Transverse colon (tissue), 4 donors: ENCODE data around the gene FAM9C. TPM values are rescaled to one million over a fixed set of nuclear protein-coding genes. Genes with fewer than 3 reads are reported as not detected.
"Not testable (repeated sequence)": the region's sequence is repeated elsewhere in the genome, so short reads cannot be mapped to it uniquely, and the experiment has no call there.

Experiments
- DNase-seq: peaks from one replicate; pipeline ENCODE4 v3.0.0-alpha.2; 2019
- H3K27ac ChIP-seq, 4 donors: fragments of 200-600 bp; sonication (generic); 2 replicates each; pipeline ENCODE4 v1.5.1; 2016 to 2018; ENCODE audit warnings: inconsistent platforms in 4 of 4
- H3K27me3 ChIP-seq: fragments of 200-600 bp; sonication (generic); 2 replicates; pipeline ENCODE4 v1.5.1; 2017; ENCODE audit warnings: inconsistent platforms
- H3K36me3 ChIP-seq, 4 donors: fragments of 200-600 bp; sonication (generic); 2 replicates each; pipeline ENCODE4 v1.5.1; 2017 to 2019; ENCODE audit warnings: inconsistent platforms in 4 of 4
- H3K4me1 ChIP-seq, 4 donors: fragments of 200-600 bp; sonication (generic); 2 replicates each; pipeline ENCODE4 v1.5.1; 2017 to 2020; ENCODE audit warnings: inconsistent platforms in 4 of 4
- H3K4me3 ChIP-seq, 4 donors: fragments of 200-600 bp; sonication (generic); 1 replicate in 1 of 4; 2 replicates in 3 of 4; pipeline versions ENCODE4 v1.5.1 to v1.6.1; 2017 to 2019; ENCODE audit warnings: inconsistent platforms in 4 of 4
- H3K9me3 ChIP-seq, 2 donors: fragments of 200-600 bp; sonication (generic); 2 replicates each; pipeline ENCODE4 v1.5.1; 2017 to 2019; ENCODE audit warnings: inconsistent platforms in 2 of 2
- CTCF ChIP-seq, 5 experiments: fragments of 200-600 bp in 3 of 5; fragments of 450-650 bp in 2 of 5; sonication (generic) in 3 of 5; IDR thresholded peaks; 1 replicate in 2 of 5; 2 replicates in 3 of 5; pipeline ENCODE4 v1.5.1; 2016 to 2017; ENCODE audit warnings: antibody characterized with exemption in 5 of 5, inconsistent platforms in 3 of 5, mild to moderate bottlenecking in 2 of 5, moderate library complexity in 1 of 5
- EP300 ChIP-seq: sonication (generic); formaldehyde crosslinking; IDR thresholded peaks from one replicate; pipeline ENCODE4 v1.6.1; 2017; ENCODE audit warnings: antibody characterized with exemption, low read depth
- POLR2A ChIP-seq: fragments of 450-650 bp; IDR thresholded peaks from one replicate; pipeline ENCODE4 v1.6.1; 2016; ENCODE audit warnings: antibody characterized with exemption, mild to moderate bottlenecking, moderate library complexity
- POLR2AphosphoS5 ChIP-seq, 3 donors: sonication (generic); formaldehyde crosslinking; IDR thresholded peaks; one replicate each; pipeline ENCODE4 v1.6.1; 2016; ENCODE audit warnings: antibody characterized with exemption in 3 of 3
- WGBS, 2 donors: methylation state at CpG; one replicate each; pipeline ENCODE4 v1.1.5; 2018; ENCODE audit warnings: low coverage in 1 of 2; 5-methylcytosine and 5-hydroxymethylcytosine counted together
- in situ Hi-C, 4 donors: fragments of 200-750 bp; cut with MboI; loops; one replicate each; pipeline versions ENCODE4 v1.15.0 to v1.15.1; 2017; ENCODE audit warnings: low sequenced_read_pairs in 3 of 4, low pct_ligation_motif_present in 1 of 4, low pct_unique_long_range_greater_than_20kb in 1 of 4
- intact Hi-C: fragments of 100-400 bp; cut with DNase I; formaldehyde crosslinking; loops from one replicate; pipeline ENCODE4 v1.15.1; 2023; ENCODE audit warnings: low total_unique reads
- total RNA-seq, 4 donors: library from RNA; depleted of rRNA; stranded (reverse); fragments of >200 nt; gene quantifications; one replicate each; pipeline ENCODE4 v1.1.0, GENCODE V29; 2016

FAM9C gene
- total RNA-seq, 4 donors from 2014 or later = 0.14 to 0.64 TPM; not detected in 2

- in situ Hi-C loops (no loop called here), intact Hi-C loops (no loop called here)
- TF ChIP-seq CTCF (IDR thresholded peaks at IDR 0.05) = no peak
- TF ChIP-seq EP300 = no peak
- no peak for TF ChIP-seq POLR2A
- TF ChIP-seq POLR2AphosphoS5 (IDR thresholded peaks at IDR 0.05) = no peak
- H3K27ac ChIP-seq = peak overlapping the region in 1 of 4 donors; percentile 64
- WGBS, 2 donors = 50% methylated on average over 2 of the region's 2 CpGs; no CpG with 5 or more reads in 1 of the 2 donors
- peaks cover 0 to 20% (median 2%) of the 10 kb centered on the region in 4 donors for H3K4me1 ChIP-seq
- no peak for DNase-seq
- H3K9me3 ChIP-seq = no peaks in the 10 kb centered on the region
- H3K36me3 ChIP-seq = no peaks in the 10 kb centered on the region
- H3K4me3 ChIP-seq = no peak overlapping the region
- no peaks in the 10 kb centered on the region for H3K27me3 ChIP-seq
Measured at GRCh38 chrX:13022926-13023325, 21.5 kb downstream of the FAM9C start.

- H3K27me3 ChIP-seq, DNase-seq, H3K36me3 ChIP-seq, intact Hi-C loops, in situ Hi-C loops, H3K4me3 ChIP-seq, H3K27ac ChIP-seq, H3K9me3 ChIP-seq: not testable (repeated sequence)
- peaks cover 0 to 14% (median 4%) of the 10 kb centered on the region in 4 donors for H3K4me1 ChIP-seq
- 75 to 87% methylated on average over 4 to 6 of the region's 6 CpGs for WGBS, 2 donors
Measured at GRCh38 chrX:13016731-13017130, 27.7 kb downstream of the FAM9C start.

GRCh38 chrX:13015536-13016236 lies 28.7 kb downstream of the FAM9C start:
- H3K9me3 ChIP-seq = no peaks in the 10 kb centered on the region
- intact Hi-C loops = loop anchor here (2.0 kb wide), 1 partner anchor 53 kb away; no protein-coding TSS in a partner anchor
- DNase-seq = no peak
- in situ Hi-C loops = no loop called here
- H3K36me3 ChIP-seq = no peaks in the 10 kb centered on the region
- no peak overlapping the region for H3K27ac ChIP-seq
- H3K27me3 ChIP-seq = no peaks in the 10 kb centered on the region
- 73 to 100% methylated on average over 1 to 3 of the region's 3 CpGs for WGBS, 2 donors
- H3K4me1 ChIP-seq = peaks cover 0 to 14% (median 4%) of the 10 kb centered on the region in 4 donors
- no peak overlapping the region for H3K4me3 ChIP-seq
- TF ChIP-seq EP300 (no peak), POLR2A (no peak), CTCF (IDR thresholded peaks at IDR 0.05) (no peak), POLR2AphosphoS5 (IDR thresholded peaks at IDR 0.05) (no peak)

GRCh38 chrX:13014111-13015096 lies 30.0 kb downstream of the FAM9C start:
- Histone ChIP-seq H3K27me3 (no peaks in the 10 kb centered on the region), H3K4me3 (no peak overlapping the region), H3K9me3 (no peaks in the 10 kb centered on the region), H3K27ac (peak overlapping the region; percentile 35 to 81 (median 68)), H3K4me1 (peaks cover 0 to 14% (median 4%) of the 10 kb centered on the region in 4 donors), H3K36me3 (no peaks in the 10 kb centered on the region)
- 56 to 80% methylated on average over 1 to 7 of the region's 7 CpGs for WGBS, 2 donors
- in situ Hi-C loops (no loop called here), intact Hi-C loops (loop anchor here (2.0 kb wide), 1 partner anchor 54 kb away; no protein-coding TSS in a partner anchor)
- no peak for TF ChIP-seq CTCF (IDR thresholded peaks at IDR 0.05)
- TF ChIP-seq POLR2AphosphoS5 (IDR thresholded peaks at IDR 0.05) = no peak
- no peak for TF ChIP-seq EP300
- TF ChIP-seq POLR2A = no peak
- no peak for DNase-seq
